NCI-H1417 (cell line): ENCODE data around the gene NMU.
"Not testable (repeated sequence)": the region's sequence is repeated elsewhere in the genome, so short reads cannot be mapped to it uniquely, and the experiment has no call there.

ENCODE experiments used
- DNase-seq, 3 experiments: peaks; one replicate each; lab custom pipeline; 2025; lab: John Stamatoyannopoulos, UW

The NMU gene

DNA sequence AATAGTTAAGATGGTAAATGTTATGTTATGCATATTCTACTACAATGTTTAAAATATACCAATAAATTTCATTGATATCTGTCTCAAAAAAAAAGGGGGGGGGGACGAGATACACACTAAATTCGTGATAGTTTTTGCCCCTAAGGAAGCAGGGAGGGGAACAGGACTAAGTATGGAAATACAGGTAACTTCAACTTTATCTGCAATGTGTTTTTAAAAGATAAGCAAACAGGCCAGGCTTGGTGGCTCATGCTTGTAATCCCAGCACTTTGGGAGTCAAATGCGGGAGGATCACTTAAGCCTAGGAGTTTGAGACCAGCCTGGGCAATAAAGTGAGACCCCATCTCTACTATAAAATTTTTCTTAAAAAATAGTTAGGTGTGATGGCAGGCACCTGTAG is 76.0 kb downstream of the NMU start:
- no peak for DNase-seq

DNA sequence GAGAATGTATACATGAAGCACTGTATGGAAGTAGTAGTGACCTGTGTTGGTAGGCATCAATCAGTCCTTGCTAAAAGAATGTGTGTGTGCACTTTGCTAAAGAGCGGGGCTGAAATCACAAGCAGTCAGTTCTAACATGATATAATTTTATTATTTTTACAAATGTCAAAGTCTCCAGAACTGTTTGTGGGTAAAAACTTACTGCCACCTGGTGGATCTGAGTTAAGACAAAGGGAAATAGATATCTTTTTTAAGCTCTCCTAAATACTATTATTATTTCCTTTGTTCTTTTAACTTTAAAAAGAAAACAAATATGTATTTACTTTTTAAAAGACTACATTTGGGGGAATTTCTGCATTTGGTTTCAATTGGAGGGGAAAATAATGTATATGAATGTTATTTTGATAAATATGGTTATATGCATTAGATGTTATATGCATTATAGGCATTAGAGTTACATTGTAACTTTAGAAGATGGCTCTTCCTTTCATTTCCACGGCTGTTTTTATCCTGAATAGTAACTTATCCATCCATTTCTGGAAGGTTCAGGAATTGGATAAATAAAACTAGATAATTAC is 81.6 kb downstream of the NMU start:
- peak in 1 of 3 experiments; percentile 22 for DNase-seq

DNA sequence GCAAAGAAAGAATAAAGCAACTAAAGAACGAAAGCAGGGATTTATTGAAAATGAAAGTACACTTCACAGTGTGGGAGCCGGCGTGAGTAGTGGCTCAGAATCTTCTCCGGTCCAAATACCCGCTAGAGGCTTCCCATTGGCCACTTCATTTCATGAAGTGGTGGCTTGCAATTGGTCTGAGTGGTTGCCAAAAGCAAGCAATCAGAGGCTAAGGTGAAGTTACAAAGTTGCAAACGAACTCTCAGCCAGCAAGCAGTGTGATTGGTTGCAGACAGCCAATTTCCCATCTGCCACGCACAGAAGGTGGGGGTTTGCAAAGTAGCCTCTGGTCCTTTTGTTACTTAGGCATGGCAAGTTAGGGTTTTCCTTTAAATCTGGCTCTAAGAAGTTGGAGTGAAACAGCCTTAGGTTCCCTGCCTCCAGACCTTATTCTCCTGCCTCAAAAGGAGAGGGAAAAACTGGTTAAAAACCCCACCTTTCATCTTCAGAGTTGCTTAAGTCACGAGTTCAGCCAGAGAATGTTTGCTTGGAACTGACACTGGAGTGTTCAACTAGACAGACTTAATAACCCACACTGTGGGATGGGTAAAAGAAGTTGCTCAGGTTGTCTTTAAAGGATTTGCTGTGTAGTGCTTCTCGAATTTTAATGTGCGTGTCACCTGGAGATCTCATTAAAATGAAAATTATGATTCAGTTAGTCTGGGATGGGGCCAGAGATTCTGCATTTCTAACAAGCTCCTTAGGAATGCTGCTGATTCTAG is 82.5 kb downstream of the NMU start:
- DNase-seq, result no peak

DNA sequence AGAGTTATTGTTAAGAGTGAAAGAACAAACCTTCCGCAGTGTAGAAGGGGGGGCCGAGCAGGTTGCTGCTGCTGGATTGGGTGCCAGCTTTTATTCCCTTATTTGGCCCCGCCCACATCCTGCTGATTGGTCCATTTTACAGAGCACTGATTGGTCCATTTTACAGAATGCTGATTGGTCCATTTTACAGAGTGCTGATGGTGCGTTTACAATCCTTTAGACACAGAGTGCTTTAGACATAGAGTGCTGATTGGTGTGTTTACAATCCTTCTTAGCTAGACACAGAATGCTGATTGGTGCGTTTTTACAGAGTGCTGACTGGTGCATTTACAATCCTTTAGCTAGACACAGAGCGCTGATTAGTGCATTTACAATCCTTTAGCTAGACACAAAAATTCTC is 84.1 kb downstream of the NMU start:
- not testable (repeated sequence) for DNase-seq

DNA sequence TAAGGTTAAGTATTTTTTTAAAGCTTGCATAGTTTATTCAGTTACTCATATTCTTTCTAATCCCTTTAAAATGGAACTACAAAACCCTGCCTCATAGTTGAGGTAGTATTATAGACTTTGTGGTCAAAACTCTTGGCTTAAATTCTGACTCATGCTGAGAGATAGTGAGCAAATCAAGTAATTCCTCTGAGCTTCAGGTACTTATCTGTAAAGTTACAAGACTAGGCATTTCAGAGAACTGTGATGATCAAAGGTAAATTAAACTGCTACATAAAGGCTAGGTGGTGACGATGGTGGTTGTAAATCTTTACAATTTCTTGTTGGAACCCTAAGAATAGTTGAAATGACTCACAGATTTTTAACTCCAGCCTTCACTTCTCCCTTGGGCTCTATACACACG is 86.2 kb downstream of the NMU start:
- no peak for DNase-seq

DNA sequence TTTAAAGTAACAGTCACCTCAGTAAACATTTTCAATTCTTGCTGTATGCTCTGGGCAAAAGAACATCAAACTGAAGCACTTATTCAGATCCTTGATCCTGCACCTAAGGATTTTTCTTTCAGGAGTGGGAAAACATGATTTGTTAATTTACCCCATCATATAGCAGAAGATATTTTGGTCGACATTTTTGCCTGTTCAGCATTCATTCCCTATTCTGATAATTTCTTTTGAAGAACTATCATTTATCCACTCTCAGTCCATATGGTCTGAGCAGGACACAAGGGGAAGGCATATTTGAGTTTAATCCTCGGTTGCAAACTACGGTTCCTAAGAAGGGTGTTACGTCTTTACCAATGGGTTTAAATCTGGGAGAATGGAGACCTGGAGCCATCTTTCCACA is 88.2 kb downstream of the NMU start:
- DNase-seq, result peak in 1 of 3 experiments; percentile 64

DNA sequence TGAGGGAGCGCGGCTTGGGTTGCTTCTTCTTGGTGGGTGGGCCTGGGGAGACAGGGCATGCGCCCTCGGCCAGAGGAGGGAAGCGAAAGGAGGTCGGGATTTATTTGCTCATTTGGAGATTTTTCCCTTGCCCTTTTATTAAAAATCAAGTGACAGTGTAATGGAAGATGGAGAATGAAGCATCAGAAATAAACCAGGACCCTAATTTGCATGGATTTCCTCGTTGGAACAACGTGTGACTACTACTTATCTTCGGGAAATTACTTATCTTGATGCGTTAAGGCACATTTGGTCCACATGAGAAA is 88.7 kb downstream of the NMU start:
- DNase-seq, result peak in 1 of 3 experiments; percentile 65

DNA sequence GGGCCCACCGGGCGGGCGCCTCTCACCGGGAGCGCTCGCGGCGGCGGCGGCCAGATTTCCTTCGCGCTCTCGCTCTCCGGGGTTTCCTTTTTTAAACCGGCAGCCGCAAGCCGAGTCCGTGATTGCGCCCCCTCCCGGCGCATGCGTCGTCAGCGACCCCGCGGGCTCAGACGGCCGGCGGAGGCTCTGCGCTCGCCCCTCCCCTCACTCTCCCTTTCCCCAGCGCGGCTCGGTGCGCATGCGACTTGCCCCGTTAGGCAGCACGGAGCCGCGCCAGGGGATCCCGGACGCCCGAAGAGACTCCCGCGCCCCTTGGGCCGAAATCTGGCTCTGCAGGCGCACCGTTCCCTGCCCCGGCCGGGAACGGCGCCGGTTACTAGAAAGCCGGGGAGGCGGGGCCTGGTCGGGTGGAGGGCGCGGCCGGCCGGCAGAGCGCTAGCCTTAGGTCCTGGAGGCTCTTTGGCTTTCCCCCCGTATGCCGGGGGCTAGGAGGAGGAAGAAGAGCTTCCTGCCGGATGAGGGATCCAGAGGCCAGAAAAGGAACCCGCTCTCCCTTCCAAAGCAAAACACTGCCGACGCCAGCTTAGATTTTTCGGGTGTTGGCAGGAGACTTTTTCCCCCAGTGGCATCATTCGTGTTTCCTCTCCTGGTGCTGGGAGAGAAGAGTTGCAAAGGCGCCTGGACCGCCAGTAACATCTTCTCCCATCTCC is 89.2 kb downstream of the NMU start, which contains the start of gene CLOCK:
TSS of gene CLOCK (minus strand) at position 154 of the 710 bp plus-strand sequence. CDS start 64,124 bp downstream, outside the sequence.
- peak; percentile 91 to 95 (median 93) for DNase-seq

DNA sequence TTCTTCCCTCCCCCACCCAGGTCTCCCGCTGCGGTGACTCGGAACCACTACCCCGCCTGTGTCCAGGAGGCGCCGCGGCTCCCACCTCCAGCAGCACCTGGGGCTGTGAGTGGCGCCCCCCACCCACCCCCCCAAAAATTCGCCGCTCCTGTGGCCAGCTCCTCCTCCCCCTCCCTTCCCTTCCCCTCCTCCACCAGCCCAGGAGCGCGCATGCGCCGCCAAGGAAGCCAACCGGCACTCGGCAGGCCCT is 89.7 kb downstream of the NMU start:
- no peak for DNase-seq

DNA sequence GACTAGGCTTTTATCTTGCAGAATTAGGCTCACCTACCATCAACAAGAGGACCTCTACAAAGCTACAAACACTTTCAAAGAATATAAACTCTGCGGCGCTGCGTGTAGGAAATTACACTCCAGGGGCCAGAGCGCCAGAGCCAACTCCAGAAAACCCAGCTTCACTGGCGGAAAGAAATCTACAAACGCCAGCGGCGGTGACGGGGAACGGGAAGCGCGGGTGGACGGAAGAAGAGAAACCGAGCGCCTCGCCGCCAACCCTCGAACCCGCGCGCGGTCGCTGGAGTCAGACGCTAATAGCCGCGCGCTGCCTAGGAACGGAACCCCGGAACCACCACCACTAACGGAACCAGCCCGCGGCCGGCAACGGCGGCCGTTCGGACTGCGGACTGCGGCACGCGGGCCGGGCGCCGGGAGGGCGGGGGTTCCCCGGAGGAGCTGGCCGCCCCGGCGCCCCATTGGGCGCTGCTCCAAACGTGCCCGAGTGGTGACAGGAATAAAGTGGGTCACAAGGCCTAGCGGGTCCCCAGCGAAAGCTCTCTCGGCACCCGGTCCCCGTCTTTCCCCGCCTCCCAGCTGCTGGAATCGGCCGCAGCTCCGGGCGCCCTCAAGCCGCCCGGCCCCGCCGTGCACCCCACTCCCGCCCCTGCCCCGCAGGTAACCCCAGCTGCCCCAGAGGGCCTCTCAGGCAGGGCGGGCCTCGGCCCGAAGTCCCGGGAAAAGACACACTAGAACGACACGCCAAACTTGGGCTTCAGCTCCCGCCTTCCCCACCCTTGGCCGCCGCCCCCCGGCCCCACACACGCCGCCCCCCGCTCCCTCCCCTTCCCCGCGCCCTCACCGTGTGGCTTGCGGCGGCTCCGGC is 90.2 kb downstream of the NMU start:
- peak; percentile 80 to 90 (median 86) for DNase-seq
